HG03565 (cell line): ENCODE results near the gene TSPAN4.

ENCODE experiments used
- ATAC-seq: cut with Tn5 transposase; IDR thresholded peaks from one replicate; pipeline ENCODE4 v1.9.1; 2021; ENCODE audit warnings: mild to moderate bottlenecking, moderate library complexity; ENCODE audit not compliant: unreplicated experiment

Gene TSPAN4

DNA sequence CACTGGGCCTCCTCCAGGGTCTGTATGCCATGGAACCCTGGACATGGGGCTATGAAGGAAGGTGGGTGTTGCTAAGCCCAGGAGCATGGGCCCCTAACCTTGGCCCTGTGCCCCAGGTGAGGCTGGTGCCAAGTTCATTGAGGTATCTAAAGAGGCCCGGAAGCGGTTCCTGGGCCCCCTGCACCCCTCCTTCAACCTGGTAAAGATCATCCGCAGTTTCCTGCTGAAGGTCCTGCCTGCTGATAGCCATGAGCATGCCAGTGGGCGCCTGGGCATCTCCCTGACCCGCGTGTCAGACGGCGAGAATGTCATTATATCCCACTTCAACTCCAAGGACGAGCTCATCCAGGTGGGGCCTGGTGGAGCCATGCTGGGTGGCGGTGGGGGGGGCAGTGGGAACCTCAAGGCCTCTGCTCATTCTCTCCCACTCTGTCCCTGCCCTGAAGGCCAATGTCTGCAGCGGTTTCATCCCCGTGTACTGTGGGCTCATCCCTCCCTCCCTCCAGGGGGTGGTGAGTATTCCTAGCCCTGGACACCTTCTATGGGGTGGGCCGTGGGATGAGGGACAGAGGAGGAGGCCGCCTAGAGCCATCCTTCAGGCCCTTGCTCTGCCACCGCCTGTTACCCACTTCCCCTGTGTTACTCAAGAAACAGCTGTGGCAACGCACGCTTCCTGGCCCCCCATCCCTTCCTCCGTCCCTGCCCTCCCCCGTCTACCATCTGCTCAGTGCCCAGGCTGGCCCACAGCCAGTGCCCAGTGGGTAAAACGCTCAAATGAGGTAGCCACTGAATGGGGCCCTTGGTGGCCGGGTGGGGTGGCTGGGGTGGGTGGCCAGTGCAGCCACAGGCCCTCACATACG, 20.9 kb upstream of the TSPAN4 start:
- ATAC-seq, result no peak

DNA sequence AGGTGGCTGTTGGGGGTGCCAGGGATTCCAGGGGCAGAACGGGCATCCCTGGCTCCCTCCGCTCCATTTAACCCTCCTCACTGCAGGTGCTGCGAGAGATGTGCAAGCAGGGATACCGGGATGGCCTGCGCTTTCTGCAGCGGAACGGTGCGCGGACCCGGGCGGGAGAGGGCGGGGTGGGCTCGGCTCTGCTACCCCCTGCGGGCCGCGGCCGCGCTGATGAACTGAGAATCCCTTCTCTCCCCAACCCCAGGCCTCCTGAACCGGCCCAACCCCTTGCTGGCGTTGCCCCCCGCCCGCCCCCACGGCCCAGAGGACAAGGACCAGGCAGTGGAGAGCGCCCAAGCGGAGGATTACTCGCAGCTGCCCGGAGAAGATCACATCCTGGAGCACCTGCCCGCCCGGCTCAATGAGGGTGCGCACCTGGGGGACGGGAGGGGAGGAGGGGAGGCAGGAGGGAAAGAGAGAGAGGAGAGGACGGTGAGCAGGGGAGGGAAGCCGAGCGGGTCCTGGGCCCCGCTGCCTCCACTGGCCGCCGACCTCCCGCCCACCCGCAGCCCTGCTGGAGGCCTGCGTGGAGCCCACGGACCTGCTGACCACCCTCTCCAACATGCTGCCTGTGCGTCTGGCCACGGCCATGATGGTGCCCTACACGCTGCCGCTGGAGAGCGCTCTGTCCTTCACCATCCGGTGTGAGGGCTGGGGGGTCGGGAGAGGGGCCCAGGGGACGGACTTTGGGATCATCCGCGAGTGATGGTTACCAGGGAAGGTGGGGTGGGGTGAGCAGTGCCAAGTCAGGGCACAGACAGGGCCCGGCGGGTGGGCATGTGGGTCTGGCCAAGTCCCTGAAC, 19.0 kb upstream of the TSPAN4 start:
- no peak for ATAC-seq

DNA sequence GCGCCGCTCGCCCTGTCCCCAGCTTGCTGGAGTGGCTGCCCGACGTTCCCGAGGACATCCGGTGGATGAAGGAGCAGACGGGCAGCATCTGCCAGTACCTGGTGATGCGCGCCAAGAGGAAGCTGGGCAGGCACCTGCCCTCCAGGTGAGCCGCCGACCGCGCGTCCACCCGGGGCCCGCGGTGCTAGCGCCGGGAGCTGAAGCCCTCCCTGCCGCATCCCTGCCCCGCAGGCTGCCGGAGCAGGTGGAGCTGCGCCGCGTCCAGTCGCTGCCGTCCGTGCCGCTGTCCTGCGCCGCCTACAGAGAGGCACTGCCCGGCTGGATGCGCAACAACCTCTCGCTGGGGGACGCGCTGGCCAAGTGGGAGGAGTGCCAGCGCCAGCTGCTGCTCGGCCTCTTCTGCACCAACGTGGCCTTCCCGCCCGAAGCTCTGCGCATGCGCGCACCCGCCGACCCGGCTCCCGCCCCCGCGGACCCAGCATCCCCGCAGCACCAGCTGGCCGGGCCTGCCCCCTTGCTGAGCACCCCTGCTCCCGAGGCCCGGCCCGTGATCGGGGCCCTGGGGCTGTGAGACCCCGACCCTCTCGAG, 18.3 kb upstream of the TSPAN4 start:
- ATAC-seq, result no peak

DNA sequence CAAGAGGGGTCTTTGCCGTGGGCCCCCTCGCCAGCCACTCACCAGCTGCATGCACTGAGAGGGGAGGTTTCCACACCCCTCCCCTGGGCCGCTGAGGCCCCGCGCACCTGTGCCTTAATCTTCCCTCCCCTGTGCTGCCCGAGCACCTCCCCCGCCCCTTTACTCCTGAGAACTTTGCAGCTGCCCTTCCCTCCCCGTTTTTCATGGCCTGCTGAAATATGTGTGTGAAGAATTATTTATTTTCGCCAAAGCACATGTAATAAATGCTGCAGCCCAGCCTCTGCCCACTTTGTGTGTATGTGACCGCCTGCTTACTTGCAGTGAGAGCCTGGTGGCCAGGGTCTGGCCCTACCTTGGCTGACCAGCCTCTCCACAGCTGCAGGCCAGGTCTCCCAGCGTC, 17.7 kb upstream of the TSPAN4 start:
- no peak for ATAC-seq

DNA sequence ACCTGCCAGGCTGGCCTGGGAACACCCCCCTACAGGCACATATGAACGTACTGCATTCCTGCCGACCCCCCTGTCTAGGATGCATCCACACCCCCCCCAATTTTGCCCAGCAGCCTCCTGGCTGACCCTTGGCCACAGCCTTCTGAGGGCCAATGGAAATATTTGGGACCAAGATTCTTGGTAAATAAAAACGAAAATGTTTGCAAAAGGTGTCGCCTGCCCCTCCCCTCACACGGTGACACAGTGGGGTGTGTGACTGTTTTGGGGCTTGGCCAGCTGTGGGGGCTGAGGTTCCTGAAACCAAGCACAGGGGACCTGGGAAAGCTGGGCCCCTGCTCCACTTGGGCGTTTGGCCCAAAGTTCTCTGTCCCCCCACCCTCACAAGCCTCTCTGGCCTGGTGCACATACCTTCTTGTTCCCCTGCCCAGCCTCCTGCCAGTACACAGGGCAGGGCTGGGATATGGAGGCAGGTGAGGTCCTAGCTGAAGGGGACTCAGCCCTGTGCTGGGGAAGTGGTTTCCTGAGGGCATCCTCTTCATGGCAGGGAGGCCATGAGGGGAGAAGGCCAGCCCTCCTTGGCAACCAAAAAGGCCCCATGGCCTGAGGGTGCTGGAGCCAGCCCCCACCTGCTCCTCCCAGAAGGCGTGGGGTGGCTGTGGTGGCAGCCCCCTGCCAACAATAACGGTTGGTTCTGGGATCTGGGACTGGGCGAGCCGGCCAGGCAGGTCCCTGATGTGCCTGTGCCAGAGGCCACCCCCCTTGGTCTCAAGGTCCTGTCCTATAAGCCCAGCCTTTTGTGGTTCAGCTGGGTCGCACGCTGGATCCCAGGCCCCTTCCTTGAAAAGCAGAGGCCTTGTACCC, 17.1 kb upstream of the TSPAN4 start:
- ATAC-seq, result no peak

DNA sequence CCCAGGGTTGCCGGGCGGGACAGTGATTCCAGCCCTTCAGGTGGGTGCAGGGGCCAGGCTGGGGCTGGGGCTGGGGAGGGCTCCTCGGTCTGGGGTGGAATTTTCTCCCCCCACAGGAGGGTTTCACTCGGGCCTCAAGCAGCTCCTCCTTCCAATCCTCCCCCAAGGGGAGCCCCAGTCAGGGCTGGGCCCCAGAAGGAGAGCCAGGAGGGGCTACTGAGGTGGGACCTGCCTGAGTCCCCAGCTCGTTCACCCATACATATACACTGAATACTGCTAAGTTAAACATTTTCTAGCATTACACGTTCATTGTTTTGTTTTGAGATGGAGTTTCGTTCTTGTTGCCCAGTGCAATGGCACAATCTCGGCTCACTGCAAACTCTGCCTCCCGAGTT, 16.4 kb upstream of the TSPAN4 start:
- ATAC-seq, result no peak

DNA sequence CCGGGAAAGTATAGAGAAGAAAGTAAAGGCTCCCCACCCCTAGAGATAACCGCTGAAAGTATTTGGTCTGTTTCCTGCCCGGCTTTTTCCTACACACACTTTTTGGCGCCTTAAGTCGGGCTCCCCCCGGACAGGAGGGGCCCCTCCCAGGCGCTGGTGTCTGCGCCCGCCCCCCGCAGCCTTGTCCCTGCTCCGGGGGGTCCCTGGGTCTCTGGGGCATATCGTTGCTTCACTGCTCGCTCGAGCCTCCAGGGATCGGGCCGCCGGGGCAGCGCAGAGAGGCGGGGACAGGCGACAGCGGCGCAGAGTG, 15.9 kb upstream of the TSPAN4 start:
- no peak for ATAC-seq

DNA sequence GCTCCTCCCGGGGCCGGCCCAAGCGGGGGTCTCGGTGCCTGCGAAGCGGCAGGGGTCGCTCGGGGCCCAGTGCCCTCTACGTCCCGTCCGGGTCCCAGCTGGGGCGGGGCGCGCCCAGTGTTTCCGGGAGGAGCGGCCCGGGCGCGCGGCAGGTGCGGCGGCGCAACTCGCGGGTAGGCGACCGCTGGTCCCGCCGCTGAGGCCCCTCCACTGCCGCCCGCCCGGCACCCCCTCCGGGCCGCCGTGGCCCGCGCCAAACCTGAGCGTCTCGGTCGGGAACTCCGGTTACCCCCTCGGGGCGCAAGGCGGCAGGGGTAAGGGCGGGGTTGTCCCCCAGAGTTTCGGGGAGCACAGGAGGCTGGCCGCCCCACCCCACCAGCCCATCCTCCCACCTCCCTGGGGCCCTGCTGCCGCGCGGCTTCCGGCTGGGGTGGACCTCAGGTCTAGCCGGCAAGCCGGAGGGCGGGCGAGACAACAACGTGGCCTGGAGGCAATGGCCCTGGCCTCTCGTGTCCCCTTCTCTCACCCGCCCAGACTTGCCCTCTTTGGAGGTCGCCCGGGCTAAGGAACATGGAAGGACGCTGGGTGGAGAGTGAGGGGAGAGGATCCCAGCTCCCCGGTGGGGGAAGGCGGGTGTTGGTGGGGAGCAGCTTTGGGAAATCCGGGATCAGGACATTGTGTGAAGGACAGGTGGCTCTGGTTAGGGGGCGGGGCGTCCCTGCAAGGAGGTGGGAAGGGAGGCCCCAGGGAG, 15.3 kb upstream of the TSPAN4 start:
- no peak for ATAC-seq

DNA sequence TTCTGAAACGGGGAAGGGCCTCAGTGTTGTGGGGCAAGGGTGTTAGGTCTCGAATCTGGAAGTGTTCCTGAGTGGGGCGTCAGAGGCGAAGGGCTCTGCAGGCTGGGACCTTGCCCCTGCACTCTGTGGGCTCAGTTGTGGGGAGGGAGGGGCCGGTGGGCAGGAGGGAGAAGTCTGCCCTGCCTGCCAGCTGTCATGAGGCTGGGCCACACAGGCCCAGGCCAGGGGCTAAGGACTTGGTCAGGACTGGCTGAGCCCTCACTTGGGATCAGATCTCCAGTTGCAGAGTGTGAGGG, 14.8 kb upstream of the TSPAN4 start, which contains the start of gene CRACR2B:
Gene CRACR2B, plus strand, starts transcription at position 23 of the 296 bp plus-strand sequence. CDS start 689 bp downstream, outside the sequence.
- ATAC-seq, result no peak

DNA sequence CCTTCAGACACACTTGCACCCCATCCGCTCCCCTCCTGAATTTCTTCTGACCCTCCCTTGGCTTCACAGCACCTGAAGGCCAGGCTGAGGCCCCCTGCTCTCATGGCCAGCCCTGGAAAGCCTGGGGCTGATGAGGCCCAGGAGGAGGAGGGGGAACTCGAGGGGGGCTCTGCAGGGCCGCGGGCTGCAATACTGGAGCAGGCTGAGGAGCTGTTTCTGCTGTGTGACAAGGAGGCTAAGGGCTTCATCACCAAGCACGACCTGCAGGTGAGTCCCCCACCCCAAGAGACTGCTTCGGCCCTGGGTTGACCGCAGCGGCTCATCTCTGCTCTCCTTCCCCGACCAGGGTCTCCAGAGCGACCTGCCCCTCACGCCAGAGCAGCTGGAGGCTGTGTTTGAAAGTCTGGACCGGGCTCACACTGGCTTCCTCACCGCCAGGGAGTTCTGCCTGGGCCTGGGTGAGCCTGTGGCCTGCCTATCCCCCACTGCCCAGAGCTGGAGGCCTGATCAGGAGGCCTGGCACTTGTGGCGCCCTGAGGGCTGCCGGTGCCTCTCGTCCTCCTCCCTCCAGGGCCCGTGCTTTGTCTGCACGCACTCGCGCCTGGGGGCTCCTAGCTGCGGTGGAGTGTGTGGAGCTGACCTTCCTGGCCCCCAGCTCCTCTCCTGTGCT, 14.0 kb upstream of the TSPAN4 start:
- ATAC-seq, result no peak

DNA sequence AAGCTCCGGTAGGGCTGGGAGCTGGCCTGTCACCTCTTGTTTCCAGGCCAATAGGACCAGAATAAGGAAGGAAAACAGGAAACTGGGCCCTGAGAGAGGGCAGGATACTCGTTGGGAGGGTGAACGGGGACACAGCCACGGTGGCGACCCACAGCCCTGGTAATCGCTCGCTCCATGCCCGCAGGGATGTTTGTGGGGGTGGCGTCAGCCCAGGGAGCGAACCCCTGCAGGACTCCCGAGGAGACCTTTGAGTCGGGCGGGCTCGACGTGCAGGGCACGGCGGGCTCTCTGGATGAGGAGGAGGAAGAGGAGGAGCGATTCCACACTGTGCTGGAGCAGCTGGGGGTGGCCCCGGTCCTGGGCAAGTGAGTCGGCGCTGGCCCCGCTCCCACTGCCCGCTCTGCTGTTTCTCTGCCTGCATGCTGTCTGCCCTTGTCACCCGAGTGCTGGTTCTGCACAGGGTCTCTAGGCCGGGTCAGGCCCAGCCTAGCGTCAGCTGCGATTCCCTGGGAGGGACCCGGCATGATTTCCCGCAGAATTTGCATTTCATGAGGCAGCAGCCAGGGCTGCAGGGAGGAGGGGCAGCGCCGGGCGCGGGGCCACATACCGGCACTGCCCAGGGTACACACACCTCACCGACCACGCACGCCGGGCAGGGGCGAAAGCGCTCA, 13.3 kb upstream of the TSPAN4 start:
- ATAC-seq, result no peak

DNA sequence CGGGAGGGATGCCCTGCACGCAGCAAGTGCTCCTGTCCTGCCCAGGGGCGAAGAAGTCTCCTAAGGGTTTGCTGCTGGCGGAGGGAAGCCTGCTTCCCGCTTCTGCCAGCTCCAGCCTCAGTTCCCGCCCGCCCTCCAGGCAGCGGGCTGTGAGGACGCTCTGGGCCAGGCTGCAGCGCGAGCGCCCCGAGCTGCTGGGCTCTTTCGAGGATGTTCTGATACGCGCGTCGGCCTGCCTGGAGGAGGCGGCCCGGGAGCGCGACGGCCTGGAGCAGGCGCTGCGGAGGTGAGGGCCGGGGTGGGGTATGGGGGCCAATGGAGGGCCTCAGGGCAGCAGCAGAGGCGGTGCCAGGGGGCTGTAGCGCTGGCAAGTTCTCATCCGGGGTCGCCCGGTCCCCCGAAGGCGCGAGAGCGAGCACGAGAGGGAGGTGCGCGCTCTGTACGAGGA, 12.8 kb upstream of the TSPAN4 start:
- no peak for ATAC-seq

DNA sequence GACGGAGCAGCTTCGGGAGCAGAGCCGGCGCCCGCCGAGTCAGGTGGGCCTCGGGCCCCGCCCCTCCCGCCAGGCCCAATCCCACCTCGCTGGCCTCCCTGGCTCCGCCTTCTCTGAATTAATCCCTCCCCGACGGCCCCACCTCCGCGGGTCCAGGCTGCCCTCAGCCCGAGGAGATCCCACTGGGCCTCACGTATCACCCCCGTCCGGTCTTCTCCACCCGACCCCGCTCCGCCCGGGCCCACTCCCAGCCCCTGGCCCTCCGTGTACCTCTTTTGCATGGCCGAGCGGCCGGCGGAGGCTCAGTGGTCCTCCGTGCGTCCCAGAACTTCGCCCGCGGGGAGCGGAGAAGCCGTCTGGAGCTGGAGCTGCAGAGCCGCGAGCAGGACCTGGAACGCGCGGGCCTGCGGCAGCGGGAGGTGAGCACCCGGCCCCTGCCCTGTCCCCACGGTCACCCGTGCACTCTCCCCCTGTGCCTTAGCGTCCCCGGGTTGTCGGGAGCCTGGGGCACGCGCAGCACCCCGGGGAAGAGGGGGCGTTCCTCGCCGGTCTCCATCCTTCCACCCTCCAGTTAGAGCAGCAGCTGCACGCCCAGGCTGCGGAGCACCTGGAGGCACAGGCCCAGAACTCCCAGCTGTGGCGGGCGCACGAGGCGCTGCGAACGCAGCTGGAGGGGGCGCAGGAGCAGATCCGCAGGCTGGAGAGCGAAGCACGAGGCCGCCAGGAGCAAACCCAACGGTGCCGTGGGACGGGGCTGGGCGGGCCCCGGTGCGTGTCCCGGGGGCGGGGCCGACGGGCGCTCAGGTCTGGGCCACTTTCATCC, 12.1 kb upstream of the TSPAN4 start:
- no peak for ATAC-seq

DNA sequence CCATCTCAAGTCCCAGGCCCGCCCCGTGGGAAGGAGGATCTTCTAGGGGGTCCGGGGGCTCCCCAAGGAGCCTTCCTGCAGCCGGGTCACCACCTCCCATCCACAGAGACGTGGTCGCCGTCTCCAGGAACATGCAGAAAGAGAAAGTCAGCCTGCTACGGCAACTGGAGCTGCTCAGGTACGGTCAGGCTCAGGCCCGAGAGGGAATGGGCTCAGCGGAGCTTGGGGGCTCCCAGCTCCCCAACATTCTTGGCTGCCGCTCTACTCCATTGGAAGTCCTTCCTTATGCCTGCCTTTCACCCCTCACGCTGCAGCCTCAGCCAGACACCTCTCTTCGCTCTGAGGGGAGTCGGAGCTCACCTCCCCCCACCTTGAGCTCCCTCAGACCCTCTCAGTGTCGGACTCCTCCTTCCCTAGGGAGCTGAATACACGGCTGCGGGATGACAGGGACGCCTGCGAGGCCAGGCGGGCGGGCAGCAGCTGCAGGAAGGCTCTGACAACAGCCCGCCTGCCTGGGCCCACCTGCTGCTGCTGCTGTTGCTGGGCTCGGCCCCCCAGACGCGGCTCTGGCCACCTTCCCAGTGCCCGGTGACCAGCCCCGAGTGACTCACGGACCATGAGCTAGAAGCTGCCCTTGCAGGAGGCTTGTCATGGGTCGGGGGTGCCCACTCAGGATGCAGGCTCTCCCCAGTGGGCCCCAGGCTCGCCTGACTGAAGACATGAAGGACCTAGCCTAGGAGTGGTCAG, 11.4 kb upstream of the TSPAN4 start:
- ATAC-seq, result no peak

DNA sequence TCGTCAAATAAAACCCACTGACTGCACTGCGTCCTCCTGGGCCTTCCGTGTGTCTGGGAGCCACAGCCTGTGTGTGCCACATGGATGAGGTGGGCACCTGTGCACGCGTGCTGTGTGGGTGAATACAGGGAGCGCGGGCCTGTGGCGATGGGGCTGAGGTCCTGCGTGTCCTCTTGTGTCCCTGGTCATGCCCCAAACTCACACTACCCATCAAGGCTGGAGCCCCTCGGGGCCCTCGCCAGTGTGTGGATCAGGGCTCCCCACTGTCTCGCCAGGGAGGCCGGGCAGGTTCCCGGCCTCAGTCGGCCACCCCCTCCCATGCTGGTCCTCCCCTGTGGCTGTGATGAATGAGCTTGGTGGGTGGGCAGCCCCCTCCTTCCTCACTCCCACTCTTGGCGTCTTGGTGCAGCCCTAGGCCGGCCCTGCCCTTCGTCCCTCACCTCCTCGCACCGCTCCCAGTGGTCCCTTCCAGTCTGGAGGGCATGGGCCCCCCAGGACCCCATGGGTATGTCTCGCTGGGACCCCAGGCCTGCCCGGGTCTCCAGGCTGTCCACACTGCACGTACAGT, 10.6 kb upstream of the TSPAN4 start:
- ATAC-seq, result no peak

DNA sequence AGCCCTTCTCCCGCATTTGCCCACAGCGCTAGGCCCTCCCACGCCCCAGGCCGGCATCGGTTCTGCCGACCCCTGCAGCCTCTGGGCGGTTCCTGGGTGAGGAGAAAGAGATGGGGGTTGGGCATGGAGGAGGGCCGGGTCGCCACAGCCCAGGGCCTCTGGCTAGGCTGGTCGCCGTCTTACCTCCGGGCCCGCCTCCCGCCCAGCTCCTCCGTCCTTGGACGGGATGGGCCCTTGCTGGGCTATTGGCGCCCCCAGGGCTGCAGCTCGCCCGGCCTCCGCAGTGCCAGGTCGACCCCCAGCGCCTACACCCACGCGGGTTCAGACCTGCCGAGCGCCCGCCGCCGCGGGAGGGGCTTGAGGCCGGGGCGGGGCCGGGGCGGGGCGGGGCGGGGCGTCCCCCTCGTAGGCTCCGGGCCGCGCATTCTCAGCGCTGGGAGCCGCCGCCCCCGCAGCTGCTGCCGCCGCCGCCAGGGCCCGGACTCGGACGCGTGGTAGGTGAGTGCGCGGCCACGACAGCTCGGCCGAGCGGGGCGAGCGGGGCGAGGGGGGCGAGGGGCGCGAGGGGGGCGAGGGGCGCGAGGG, 10.0 kb upstream of the TSPAN4 start, which contains the start of gene CD151:
Gene CD151, plus strand, starts transcription at position 424 of the 585 bp plus-strand sequence. CDS start 3,118 bp downstream, outside the sequence.
- ATAC-seq, result no peak
